IMR-90 (cell line): ENCODE measurements around the gene MFGE8. TPM values are rescaled to one million over a fixed set of nuclear protein-coding genes. Genes with fewer than 3 reads are reported as not detected.
A peak's percentile ranks its signal among the peaks of the same experiment; 100 is the strongest.

Experiments
- ATAC-seq: fragments of 200-7000 bp; cut with Tn5 transposase; 2 replicates; pipeline ENCODE4 v1.9.1; 2020; ENCODE audit warnings: low read depth, mild to moderate bottlenecking, moderate library complexity
- BruUV-seq: library from RNA; stranded (reverse); fragments of 400-500 nt; replicated peaks from 2 replicates; lab custom pipeline; 2021; lab: Mats Ljungman, UMichigan
- CTCF ChIA-PET: fragments of 300-600 bp; formaldehyde crosslinking; extraction: SDS; loops from one replicate; lab custom pipeline; 2021; ENCODE audit warnings: antibody characterized with exemption; lab: Yijun Ruan, JAX
- POLR2A ChIA-PET: fragments of 300-600 bp; sonication (Branson Sonifier 250); formaldehyde crosslinking; loops from one replicate; lab custom pipeline; 2022; ENCODE audit warnings: antibody characterized with exemption; ENCODE audit not compliant: unreplicated experiment; lab: Charles Lee
- DNase-seq: peaks from one replicate; pipeline ENCODE4 v3.0.0; 2013
- H2AFZ ChIP-seq: replicated peaks from 2 replicates; pipeline ENCODE3; 2013; ENCODE audit warnings: low read length, mild to moderate bottlenecking; ENCODE audit not compliant: poor library complexity
- H2AK5ac ChIP-seq: 2 replicates; pipeline ENCODE4 v1.6.1; 2013; ENCODE audit warnings: low read depth, low read length, inconsistent platforms
- H2AK9ac ChIP-seq: replicated peaks from 2 replicates; pipeline ENCODE3; 2013; ENCODE audit warnings: mild to moderate bottlenecking, low read depth, low read length, moderate library complexity; ENCODE audit not compliant: poor library complexity
- H2BK120ac ChIP-seq: 2 replicates; pipeline ENCODE4 v1.6.1; 2013; ENCODE audit warnings: low read depth, low read length, inconsistent platforms
- H2BK15ac ChIP-seq: 3 replicates; pipeline ENCODE4 v1.6.1; 2013; ENCODE audit warnings: low read depth, low read length, inconsistent platforms
- H2BK20ac ChIP-seq: 2 replicates; pipeline ENCODE4 v1.6.1; 2013; ENCODE audit warnings: low read depth, mild to moderate bottlenecking, inconsistent platforms, low read length, moderate library complexity
- H2BK5ac ChIP-seq: 2 replicates; pipeline ENCODE4 v1.6.1; 2013; ENCODE audit warnings: mild to moderate bottlenecking, low read depth, low read length, inconsistent platforms; ENCODE audit not compliant: poor library complexity, severe bottlenecking
- H3K14ac ChIP-seq: replicated peaks from 2 replicates; pipeline ENCODE4 v1.6.1; 2013; ENCODE audit warnings: low read depth, low read length, inconsistent platforms
- H3K18ac ChIP-seq: 2 replicates; pipeline ENCODE4 v1.6.1; 2013; ENCODE audit warnings: low read depth, low read length, control low read depth
- H3K23ac ChIP-seq: 2 replicates; pipeline ENCODE4 v1.6.1; 2013; ENCODE audit warnings: low read depth, low read length, inconsistent platforms
- H3K27ac ChIP-seq: 2 replicates; pipeline ENCODE4 v1.5.1; 2013; ENCODE audit warnings: mild to moderate bottlenecking, control low read depth, low read length; ENCODE audit not compliant: insufficient read depth
- H3K27me3 ChIP-seq: 2 replicates; pipeline ENCODE4 v1.6.1; 2013; ENCODE audit warnings: low read length; ENCODE audit not compliant: control insufficient read depth, insufficient read depth
- H3K36me3 ChIP-seq: 2 replicates; pipeline ENCODE4 v1.6.1; 2013; ENCODE audit warnings: low read length, mixed read lengths; ENCODE audit not compliant: control insufficient read depth, insufficient read depth
- H3K4ac ChIP-seq: 2 replicates; pipeline ENCODE4 v1.6.1; 2013; ENCODE audit warnings: low read depth, low read length, inconsistent platforms
- H3K4me1 ChIP-seq: 2 replicates; pipeline ENCODE4 v1.6.1; 2013; ENCODE audit warnings: low read length, mixed read lengths; ENCODE audit not compliant: control insufficient read depth, insufficient read depth
- H3K4me2 ChIP-seq: 2 replicates; pipeline ENCODE4 v1.6.1; 2013; ENCODE audit warnings: low read depth, mild to moderate bottlenecking, control low read depth, low read length, moderate library complexity
- H3K4me3 ChIP-seq: 2 replicates; pipeline ENCODE4 v1.5.1; 2013; ENCODE audit warnings: low read depth, mild to moderate bottlenecking, control low read depth, low read length, moderate library complexity; ENCODE audit not compliant: insufficient read depth
- H3K56ac ChIP-seq: 2 replicates; pipeline ENCODE4 v1.6.1; 2013; ENCODE audit warnings: low read length, inconsistent platforms; ENCODE audit not compliant: insufficient read depth; ENCODE audit errors: extremely low read depth
- H3K79me1 ChIP-seq, 2 experiments: 2 replicates each; pipeline ENCODE4 v1.6.1; 2013; ENCODE audit warnings: low read length in 2 of 2, inconsistent platforms in 1 of 2, low read depth in 1 of 2
- H3K9ac ChIP-seq: 2 replicates; pipeline ENCODE4 v1.6.1; 2013; ENCODE audit warnings: low read depth, low read length, control low read depth
- H3K9me1 ChIP-seq: 2 replicates; pipeline ENCODE4 v1.6.1; 2013; ENCODE audit warnings: low read length, inconsistent platforms; ENCODE audit not compliant: insufficient read depth
- H3K9me3 ChIP-seq: 2 replicates; pipeline ENCODE4 v1.6.1; 2013; ENCODE audit warnings: low read length; ENCODE audit not compliant: control insufficient read depth, insufficient read depth
- H4K20me1 ChIP-seq: 2 replicates; pipeline ENCODE4 v1.6.1; 2013; ENCODE audit warnings: low read length, inconsistent platforms; ENCODE audit not compliant: insufficient read depth
- H4K5ac ChIP-seq: 2 replicates; pipeline ENCODE4 v1.6.1; 2013; ENCODE audit warnings: mild to moderate bottlenecking, low read depth, low read length, control low read depth
- H4K8ac ChIP-seq, 2 experiments: 2 replicates each; pipeline ENCODE4 v1.6.1; 2013; ENCODE audit warnings: low read depth in 2 of 2, low read length in 2 of 2, control low read depth in 1 of 2, inconsistent platforms in 1 of 2
- H4K91ac ChIP-seq: 2 replicates; pipeline ENCODE4 v1.6.1; 2013; ENCODE audit warnings: low read depth, low read length, inconsistent platforms; ENCODE audit not compliant: insufficient read depth
- CTCF ChIP-seq: conservative IDR thresholded peaks from 2 replicates; pipeline ENCODE4 v1.5.1; 2012; ENCODE audit warnings: mild to moderate bottlenecking, low read depth, low read length, improper control_type of control experiment
- FOS ChIP-seq: fragments of 150-350 bp; IDR thresholded peaks from 2 replicates; pipeline ENCODE4 v1.6.1; 2016; ENCODE audit warnings: low read depth, low read length
- RCOR1 ChIP-seq: IDR thresholded peaks from 2 replicates; pipeline ENCODE4 v1.6.1; 2012; ENCODE audit warnings: mild to moderate bottlenecking, low read length, improper control_type of control experiment; ENCODE audit not compliant: insufficient replicate concordance
- WGBS, 2 experiments: methylation state at CpG; one replicate each; pipeline versions ENCODE4 v1.1.5 to v1.1.7; 2013; ENCODE audit warnings: missing lambda C conversion rate in 2 of 2; ENCODE audit not compliant: insufficient read length in 1 of 2; ENCODE audit errors: extremely low coverage in 2 of 2; 5-methylcytosine and 5-hydroxymethylcytosine counted together
- dilution Hi-C: fragments of 300-500 bp; cut with HindIII; formaldehyde crosslinking; loops from one replicate; pipeline ENCODE4 v1.14.3; 2018; ENCODE audit warnings: low sequenced_read_pairs; ENCODE audit not compliant: unreplicated experiment
- in situ Hi-C: fragments of 300-500 bp; cut with MboI; formaldehyde crosslinking; loops from 3 replicates; pipeline ENCODE4 v1.14.3; 2019; ENCODE audit warnings: low sequenced_read_pairs, inconsistent platforms, mixed read lengths
- intact Hi-C: fragments of 100-400 bp; cut with micrococcal nuclease; formaldehyde crosslinking; loops from 2 replicates; pipeline ENCODE4 v1.10.0; 2022
- polyA plus RNA-seq, 3 experiments: library from polyadenylated mRNA; depleted of rRNA; stranded (reverse); fragments of >200 nt; gene quantifications; 2 replicates each; pipeline ENCODE4 v1.2.3, GENCODE V29; 2012; ENCODE audit warnings: low replicate concordance in 1 of 3
- total RNA-seq: library from RNA; depleted of rRNA; stranded (reverse); fragments of >200 nt; gene quantifications from 2 replicates; pipeline ENCODE4 v1.2.3, GENCODE V29; 2012
- TF ChIP-seq, protein P1 (sequence below): fragments of 150-350 bp; IDR thresholded peaks from 2 replicates; pipeline ENCODE4 v1.6.1; 2016; ENCODE audit warnings: low read depth, mild to moderate bottlenecking, low read length, moderate library complexity, borderline replicate concordance

MFGE8 gene
- total and polyA plus RNA-seq, 2 of the 4 experiments (the other 2 are of a cell fraction): 232 to 1,912 TPM

DNA sequence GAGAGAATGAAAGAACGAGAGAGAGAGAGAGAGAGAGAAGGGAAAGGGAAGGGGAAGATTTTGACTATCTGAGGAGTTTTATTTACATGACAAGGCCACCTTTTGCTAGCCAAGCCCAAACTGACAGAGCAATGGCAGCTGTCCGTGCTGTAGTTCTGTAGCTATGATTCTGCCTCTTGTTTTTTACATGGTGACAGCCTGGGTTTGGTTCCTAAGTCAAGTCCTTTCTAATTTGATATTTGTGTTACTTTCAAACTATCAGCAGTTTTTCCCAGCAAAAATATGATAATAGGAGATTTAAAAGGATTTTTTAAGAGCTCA, 26.3 kb upstream of the MFGE8 start:
- Histone ChIP-seq H2AFZ (no peak overlapping the region), H4K20me1 (no peaks in the 10 kb centered on the region), H2BK5ac (no peak overlapping the region), H3K4me2 (no peak overlapping the region), H2AK5ac (no peak overlapping the region), H3K79me1 (no peaks in the 10 kb centered on the region), H3K56ac (no peak overlapping the region), H3K4ac (no peak overlapping the region), H4K91ac (no peak overlapping the region), H3K9me3 (no peaks in the 10 kb centered on the region; the same call in 1 of the 2 replicates), H2AK9ac (no peak overlapping the region), H3K9me1 (no peaks in the 10 kb centered on the region; the same call in 1 of the 2 replicates), H4K8ac (peak overlapping the region in 1 of 2 experiments; percentile 83; a peak in 1 of 4 replicates), H3K14ac (no peak overlapping the region), H3K9ac (no peak overlapping the region), H3K4me3 (no peak overlapping the region), H4K5ac (no peak overlapping the region), H2BK120ac (no peak overlapping the region), H3K23ac (no peak overlapping the region), H2BK20ac (no peak overlapping the region), H3K4me1 (peaks cover 6% of the 10 kb centered on the region; the same call in 1 of the 2 replicates), H3K27me3 (no peaks in the 10 kb centered on the region), H3K36me3 (no peaks in the 10 kb centered on the region), H3K27ac (no peak overlapping the region), H2BK15ac (no peak overlapping the region; the same call in 2 of the 3 replicates), H3K18ac (no peak overlapping the region)
- no peak for TF ChIP-seq CTCF
- TF ChIP-seq, protein P1, sequence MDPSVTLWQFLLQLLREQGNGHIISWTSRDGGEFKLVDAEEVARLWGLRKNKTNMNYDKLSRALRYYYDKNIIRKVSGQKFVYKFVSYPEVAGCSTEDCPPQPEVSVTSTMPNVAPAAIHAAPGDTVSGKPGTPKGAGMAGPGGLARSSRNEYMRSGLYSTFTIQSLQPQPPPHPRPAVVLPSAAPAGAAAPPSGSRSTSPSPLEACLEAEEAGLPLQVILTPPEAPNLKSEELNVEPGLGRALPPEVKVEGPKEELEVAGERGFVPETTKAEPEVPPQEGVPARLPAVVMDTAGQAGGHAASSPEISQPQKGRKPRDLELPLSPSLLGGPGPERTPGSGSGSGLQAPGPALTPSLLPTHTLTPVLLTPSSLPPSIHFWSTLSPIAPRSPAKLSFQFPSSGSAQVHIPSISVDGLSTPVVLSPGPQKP: no peak
- no peak for TF ChIP-seq RCOR1
- no peak for TF ChIP-seq FOS
- ChIA-PET CTCF (interaction anchor here (1.8 kb wide), 1 partner anchor 35 kb away, joined by 6 read pairs; no protein-coding TSS in a partner anchor), POLR2A (no interaction called here)
- DNase-seq (no peak), ATAC-seq (no peak)
- dilution Hi-C loops: no loop called here
- WGBS, 2 experiments: 80 to 89% methylated on average over 1 of the region's 2 CpGs
- in situ Hi-C loops: no loop called here
- BruUV-seq: no TSS peak
- intact Hi-C loops: no loop called here
